Osteoblast (primary cell): ENCODE measurements around the gene IFNA5. TPM values are rescaled to one million over a fixed set of nuclear protein-coding genes. Genes with fewer than 3 reads are reported as not detected.

Experiments
- DNase-seq: peaks from one replicate; pipeline ENCODE4 v3.0.0; 2011; ENCODE audit warnings: low spot score, mixed read lengths; ENCODE audit not compliant: insufficient read length; ENCODE audit errors: missing footprints
- H2AFZ ChIP-seq: 2 replicates; pipeline ENCODE4 v1.6.0; 2011; ENCODE audit warnings: mild to moderate bottlenecking, low read length
- H3K27ac ChIP-seq: 2 replicates; pipeline ENCODE4 v1.5.1; 2011; ENCODE audit warnings: mild to moderate bottlenecking, low read depth, low read length, moderate library complexity
- H3K27me3 ChIP-seq: 2 replicates; pipeline ENCODE4 v1.6.0; 2012; ENCODE audit warnings: mild to moderate bottlenecking, control low read depth, inconsistent platforms, low read length, moderate library complexity; ENCODE audit not compliant: insufficient read depth
- H3K36me3 ChIP-seq: 2 replicates; pipeline ENCODE4 v1.5.1; 2011; ENCODE audit warnings: mild to moderate bottlenecking, low read length, control low read depth, moderate library complexity; ENCODE audit not compliant: insufficient read depth
- H3K4me1 ChIP-seq: 2 replicates; pipeline ENCODE4 v1.5.1; 2011; ENCODE audit warnings: mild to moderate bottlenecking, low read length, control low read depth, moderate library complexity; ENCODE audit not compliant: insufficient read depth
- H3K4me2 ChIP-seq: 2 replicates; pipeline ENCODE4 v1.6.0; 2011; ENCODE audit warnings: mild to moderate bottlenecking, low read length; ENCODE audit not compliant: insufficient read depth
- H3K4me3 ChIP-seq: fragments of 200-600 bp; sonication (generic); 3 replicates; pipeline ENCODE4 v1.5.1; 2012; ENCODE audit warnings: mild to moderate bottlenecking, low read length, inconsistent platforms; ENCODE audit not compliant: insufficient read depth
- H3K79me2 ChIP-seq: 2 replicates; pipeline ENCODE4 v1.6.0; 2012; ENCODE audit warnings: mild to moderate bottlenecking, low read length, control low read depth, inconsistent platforms; ENCODE audit not compliant: insufficient read depth
- H3K9me3 ChIP-seq: 2 replicates; pipeline ENCODE4 v1.5.1; 2011; ENCODE audit warnings: low read depth, low read length, control low read depth
- H4K20me1 ChIP-seq: 2 replicates; pipeline ENCODE4 v1.6.0; 2012; ENCODE audit warnings: mild to moderate bottlenecking, low read length, control low read depth; ENCODE audit not compliant: insufficient read depth
- total RNA-seq: library from RNA; depleted of rRNA; stranded (reverse); fragments of >200 nt; gene quantifications from 2 replicates; pipeline ENCODE4 v1.2.3, GENCODE V29; 2012
- TF ChIP-seq, protein P1 (sequence below): IDR thresholded peaks from 2 replicates; pipeline ENCODE4 v1.5.1; 2011; ENCODE audit warnings: mild to moderate bottlenecking, low read depth, low read length, moderate library complexity; ENCODE audit errors: extremely low read depth

IFNA5 gene
- total RNA-seq, 1 donor: not detected

GRCh38 chr9:21286099-21286498 is 19.0 kb downstream of the IFNA5 start:
- no peak for DNase-seq
- peaks cover 13% of the 10 kb centered on the region for H3K27me3 ChIP-seq
- TF ChIP-seq, protein P1, sequence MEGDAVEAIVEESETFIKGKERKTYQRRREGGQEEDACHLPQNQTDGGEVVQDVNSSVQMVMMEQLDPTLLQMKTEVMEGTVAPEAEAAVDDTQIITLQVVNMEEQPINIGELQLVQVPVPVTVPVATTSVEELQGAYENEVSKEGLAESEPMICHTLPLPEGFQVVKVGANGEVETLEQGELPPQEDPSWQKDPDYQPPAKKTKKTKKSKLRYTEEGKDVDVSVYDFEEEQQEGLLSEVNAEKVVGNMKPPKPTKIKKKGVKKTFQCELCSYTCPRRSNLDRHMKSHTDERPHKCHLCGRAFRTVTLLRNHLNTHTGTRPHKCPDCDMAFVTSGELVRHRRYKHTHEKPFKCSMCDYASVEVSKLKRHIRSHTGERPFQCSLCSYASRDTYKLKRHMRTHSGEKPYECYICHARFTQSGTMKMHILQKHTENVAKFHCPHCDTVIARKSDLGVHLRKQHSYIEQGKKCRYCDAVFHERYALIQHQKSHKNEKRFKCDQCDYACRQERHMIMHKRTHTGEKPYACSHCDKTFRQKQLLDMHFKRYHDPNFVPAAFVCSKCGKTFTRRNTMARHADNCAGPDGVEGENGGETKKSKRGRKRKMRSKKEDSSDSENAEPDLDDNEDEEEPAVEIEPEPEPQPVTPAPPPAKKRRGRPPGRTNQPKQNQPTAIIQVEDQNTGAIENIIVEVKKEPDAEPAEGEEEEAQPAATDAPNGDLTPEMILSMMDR: no peak
- H3K4me3 ChIP-seq: no peak overlapping the region
- H3K4me1 ChIP-seq: no peaks in the 10 kb centered on the region
- H3K9me3 ChIP-seq: no peaks in the 10 kb centered on the region
- no peak overlapping the region for H2AFZ ChIP-seq
- no peak overlapping the region for H3K27ac ChIP-seq
- H3K36me3 ChIP-seq: no peaks in the 10 kb centered on the region
- H4K20me1 ChIP-seq: no peaks in the 10 kb centered on the region
- no peaks in the 10 kb centered on the region for H3K79me2 ChIP-seq
- no peak overlapping the region for H3K4me2 ChIP-seq

DNA sequence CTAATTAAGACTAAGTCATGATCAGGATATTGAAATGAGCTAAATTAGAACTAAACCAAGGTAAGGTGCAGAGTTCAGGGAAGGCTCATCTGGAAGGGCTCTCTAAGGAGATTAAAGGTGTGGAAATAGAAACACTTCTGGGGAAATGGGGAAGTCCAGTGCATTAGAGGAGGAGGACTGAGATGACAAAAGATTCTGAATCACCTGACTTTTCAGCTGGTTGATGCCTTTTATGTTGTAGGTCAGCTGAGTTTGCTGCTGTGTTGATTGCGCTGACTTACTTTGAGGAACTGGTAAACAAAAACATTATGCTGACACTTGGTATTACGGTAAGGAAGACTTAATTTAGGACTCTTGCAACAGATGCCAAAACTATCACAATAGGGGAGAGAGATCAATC is 23.8 kb downstream of the IFNA5 start:
- H3K4me1 ChIP-seq: no peaks in the 10 kb centered on the region
- no peak for DNase-seq
- no peak overlapping the region for H2AFZ ChIP-seq
- no peaks in the 10 kb centered on the region for H3K79me2 ChIP-seq
- no peaks in the 10 kb centered on the region for H3K36me3 ChIP-seq
- H3K4me3 ChIP-seq: no peak overlapping the region
- no peaks in the 10 kb centered on the region for H3K9me3 ChIP-seq
- H3K4me2 ChIP-seq: no peak overlapping the region
- H3K27me3 ChIP-seq: peaks cover 22% of the 10 kb centered on the region
- H3K27ac ChIP-seq: no peak overlapping the region
- no peaks in the 10 kb centered on the region for H4K20me1 ChIP-seq
- TF ChIP-seq, protein P1: no peak

GRCh38 chr9:21268347-21268657 is 36.8 kb downstream of the IFNA5 start:
- TF ChIP-seq, protein P1: no peak
- no peak overlapping the region for H3K4me3 ChIP-seq
- no peak overlapping the region for H3K27ac ChIP-seq
- no peaks in the 10 kb centered on the region for H3K9me3 ChIP-seq
- no peaks in the 10 kb centered on the region for H3K4me1 ChIP-seq
- H2AFZ ChIP-seq: no peak overlapping the region
- no peaks in the 10 kb centered on the region for H3K79me2 ChIP-seq
- no peak for DNase-seq
- no peaks in the 10 kb centered on the region for H3K36me3 ChIP-seq
- no peak overlapping the region for H3K4me2 ChIP-seq
- no peaks in the 10 kb centered on the region for H4K20me1 ChIP-seq
- peaks cover 28% of the 10 kb centered on the region for H3K27me3 ChIP-seq

- TF ChIP-seq, protein P1: no peak
- no peak overlapping the region for H3K27ac ChIP-seq
- H3K4me3 ChIP-seq: no peak overlapping the region
- no peak overlapping the region for H3K4me2 ChIP-seq
- H3K36me3 ChIP-seq: no peaks in the 10 kb centered on the region
- no peaks in the 10 kb centered on the region for H4K20me1 ChIP-seq
- H3K9me3 ChIP-seq: no peaks in the 10 kb centered on the region
- H2AFZ ChIP-seq: no peak overlapping the region
- peaks cover 28% of the 10 kb centered on the region for H3K27me3 ChIP-seq
- no peaks in the 10 kb centered on the region for H3K4me1 ChIP-seq
- DNase-seq: no peak
- H3K79me2 ChIP-seq: no peaks in the 10 kb centered on the region
Measured at GRCh38 chr9:21267485-21268346, 37.4 kb downstream of the IFNA5 start.
